Pons (tissue), 1 donor: ENCODE data around the gene SLC38A1.
"Not testable (repeated sequence)": the region's sequence is repeated elsewhere in the genome, so short reads cannot be mapped to it uniquely, and the experiment has no call there.

Experiments
- DNase-seq: peaks from one replicate; pipeline ENCODE4 v3.0.0-alpha.2; 2016; ENCODE audit warnings: low spot score

SLC38A1 gene

GRCh38 chr12:46268583-46269428 is at the start of gene SLC38A1:
SLC38A1 (minus strand) TSS chr12:46269043; CDS start chr12:46239800, 29,243 bp downstream.
- peak; percentile 65 for DNase-seq

DNA sequence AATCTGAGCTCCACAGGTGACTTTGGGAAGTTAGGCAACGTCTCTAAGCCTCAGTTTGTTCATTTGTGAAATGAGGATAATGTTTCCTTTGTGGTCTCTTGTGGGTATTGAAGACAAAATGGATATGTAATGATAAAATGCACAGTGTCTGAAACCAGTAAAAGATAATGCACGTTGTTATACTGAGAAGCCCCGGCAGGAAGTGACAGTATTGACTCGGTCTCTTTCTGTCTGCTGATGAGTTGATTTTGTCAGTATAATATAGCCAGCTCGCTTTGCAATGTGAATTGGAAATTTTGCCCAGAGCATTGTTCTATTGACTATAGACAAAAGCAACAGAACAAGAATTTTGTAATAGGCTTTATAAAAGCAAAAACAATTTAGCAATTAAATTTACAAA is 49.2 kb upstream of the SLC38A1 start:
- DNase-seq, result no peak

DNA sequence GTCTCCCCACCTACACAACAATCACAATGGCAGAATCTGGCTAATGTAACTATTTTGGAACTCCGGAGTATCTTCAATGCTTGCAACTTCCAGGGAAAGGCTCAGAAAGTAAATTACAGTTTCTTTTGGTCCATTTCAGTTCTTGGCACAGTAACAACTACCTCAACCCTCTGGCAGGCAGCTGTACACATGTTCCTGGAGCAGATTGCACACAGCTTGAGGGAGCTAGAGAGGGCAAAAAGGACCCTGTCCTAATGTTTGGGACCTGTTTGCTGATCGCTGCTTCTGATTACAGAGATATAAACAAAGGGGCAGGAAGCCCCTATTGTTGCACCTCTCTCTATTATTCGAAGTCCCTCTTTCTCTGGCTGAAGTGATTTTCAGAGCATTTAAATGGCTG is 35.2 kb upstream of the SLC38A1 start:
- no peak for DNase-seq

GRCh38 chr12:46303039-46303666 is 34.3 kb upstream of the SLC38A1 start:
- DNase-seq, result peak; percentile 47

DNA sequence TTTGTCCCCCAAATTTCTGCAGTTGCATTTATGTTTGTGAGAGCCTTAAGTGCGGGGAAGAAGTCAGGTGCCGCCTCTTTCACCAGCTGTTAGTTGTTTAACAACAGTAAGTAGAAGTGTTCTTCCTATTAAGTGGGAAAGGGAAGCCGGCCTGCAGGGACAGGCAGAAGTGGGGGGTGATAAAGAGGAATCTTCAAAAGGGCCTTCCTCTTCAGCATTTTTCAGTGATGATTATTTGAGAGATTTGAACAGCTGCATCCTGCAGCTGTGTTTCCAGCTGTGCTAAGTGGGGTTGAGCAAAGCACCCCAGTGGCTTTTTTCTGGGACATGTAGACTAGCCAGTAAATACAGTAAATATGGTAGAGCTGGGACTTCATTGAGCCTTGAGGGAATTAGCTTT is 32.1 kb upstream of the SLC38A1 start:
- peak; percentile 22 for DNase-seq

- no peak for DNase-seq
Observed at GRCh38 chr12:46299851-46300250, 31.0 kb upstream of the SLC38A1 start.

- DNase-seq, result no peak
Observed at GRCh38 chr12:46298261-46298660, 29.4 kb upstream of the SLC38A1 start.

- no peak for DNase-seq
Observed at GRCh38 chr12:46296822-46297221, 28.0 kb upstream of the SLC38A1 start.

DNA sequence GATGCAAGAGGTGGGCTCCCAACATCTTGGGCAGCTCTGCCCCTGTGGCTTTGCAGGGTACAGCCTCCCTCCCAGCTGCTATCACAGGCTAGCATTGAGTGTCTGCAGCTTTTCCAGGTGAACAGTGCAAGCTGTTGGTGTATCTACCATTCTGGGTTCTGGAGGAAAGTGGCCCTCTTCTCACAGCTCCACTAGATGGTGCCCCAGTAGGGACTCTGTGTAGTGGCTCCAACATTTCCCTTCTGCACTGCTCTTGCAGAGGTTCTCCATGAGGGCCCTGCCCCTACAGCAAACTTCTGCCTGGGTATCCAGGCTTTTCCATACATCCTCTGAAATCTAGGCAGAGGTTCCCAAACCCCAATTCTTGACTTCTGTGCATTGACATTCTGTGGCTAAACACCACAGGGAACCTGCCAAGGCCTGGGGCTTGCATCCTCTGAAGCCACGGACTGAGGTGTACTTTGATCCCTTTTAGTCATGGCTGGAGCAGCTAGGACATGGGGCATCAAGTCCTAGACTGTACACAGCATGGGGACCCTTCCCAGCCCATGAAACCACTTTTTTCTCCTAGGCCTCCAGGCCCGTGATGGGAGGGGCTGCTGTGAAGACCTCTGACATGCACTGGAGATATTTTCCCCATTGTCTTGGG is 24.0 kb upstream of the SLC38A1 start:
- DNase-seq, result no peak

DNA sequence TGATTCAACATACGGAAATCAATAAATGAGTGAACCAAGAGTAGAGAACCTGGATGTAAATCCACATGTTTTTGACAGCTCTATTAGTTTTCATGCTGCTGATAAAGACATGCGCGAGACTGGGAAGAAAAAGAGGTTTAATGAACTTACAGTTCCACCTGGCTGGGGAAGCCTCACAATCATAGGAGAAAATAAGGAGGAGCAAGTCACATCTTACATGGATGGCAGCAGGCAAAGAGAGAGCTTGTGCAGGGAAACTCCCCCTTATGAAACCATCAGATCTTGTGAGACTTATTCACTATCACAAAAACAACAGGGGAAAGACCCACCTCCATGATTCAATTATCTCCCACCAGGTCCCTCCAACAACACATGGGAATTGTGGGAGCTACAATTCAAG is 23.1 kb upstream of the SLC38A1 start:
- not testable (repeated sequence) for DNase-seq

- DNase-seq, result not testable (repeated sequence)
Observed at GRCh38 chr12:46285177-46285576, 16.3 kb upstream of the SLC38A1 start.

- DNase-seq, result no peak
Observed at GRCh38 chr12:46282829-46283228, 14.0 kb upstream of the SLC38A1 start.

DNA sequence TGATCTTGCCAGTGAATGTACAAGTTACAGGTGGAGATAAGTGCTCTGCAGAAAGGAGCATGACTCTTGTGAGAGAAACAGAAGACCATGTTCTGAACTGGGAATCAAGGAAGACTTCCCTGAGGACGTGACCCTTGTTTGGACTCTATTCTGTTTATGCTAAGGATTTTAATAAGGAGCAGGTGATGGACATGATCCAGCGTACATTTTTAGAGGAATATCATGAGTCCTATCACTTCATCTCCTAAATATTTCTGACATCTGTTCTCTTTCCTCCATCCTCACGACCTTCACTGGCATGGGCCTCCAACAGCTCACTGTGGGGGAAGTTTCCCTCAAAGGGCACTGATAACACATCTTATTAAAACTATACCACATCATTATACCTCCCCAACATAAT is 7.9 kb upstream of the SLC38A1 start:
- no peak for DNase-seq

GRCh38 chr12:46271863-46272262 is 3.0 kb upstream of the SLC38A1 start:
- no peak for DNase-seq

DNA sequence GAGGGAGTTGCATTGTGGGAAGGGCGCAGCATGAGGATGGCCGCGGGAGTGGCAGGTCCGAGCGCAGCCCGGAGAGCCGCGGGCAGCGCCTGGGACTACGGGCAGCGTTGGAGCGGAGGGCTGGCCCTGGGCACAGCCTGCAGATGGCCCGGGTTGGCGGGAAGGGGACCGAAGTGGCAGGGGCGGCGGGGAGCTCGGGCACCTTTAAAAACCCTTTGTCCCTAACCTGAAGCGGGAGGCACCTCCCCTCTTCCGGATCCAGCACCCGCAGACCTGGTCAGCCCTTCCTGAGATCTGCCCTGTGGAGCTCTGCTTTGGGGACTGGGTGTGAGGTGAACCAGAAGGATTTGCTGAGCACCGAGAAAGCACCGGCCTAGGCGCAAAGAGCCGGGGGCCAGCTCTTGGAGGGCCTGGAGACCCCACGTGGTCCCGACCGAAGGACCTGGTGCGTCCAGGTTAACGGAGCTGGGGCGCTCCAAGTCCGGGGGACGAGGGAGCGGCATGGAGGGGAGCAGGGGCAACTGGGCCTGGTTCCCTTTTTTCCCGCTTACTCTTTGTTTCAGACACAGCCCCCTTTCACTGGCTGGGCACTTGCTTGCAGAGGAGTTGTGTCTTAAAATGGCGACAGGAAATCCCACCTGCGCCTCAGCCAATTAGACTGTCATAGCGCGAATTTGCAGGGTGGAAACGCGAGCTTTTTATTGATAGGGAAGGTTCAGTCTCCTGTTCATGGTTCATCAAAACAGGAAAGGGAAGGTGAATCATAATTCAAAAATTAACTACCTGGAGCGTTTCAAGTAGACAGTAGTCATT is 792 bp upstream of the SLC38A1 start:
- no peak for DNase-seq

DNA sequence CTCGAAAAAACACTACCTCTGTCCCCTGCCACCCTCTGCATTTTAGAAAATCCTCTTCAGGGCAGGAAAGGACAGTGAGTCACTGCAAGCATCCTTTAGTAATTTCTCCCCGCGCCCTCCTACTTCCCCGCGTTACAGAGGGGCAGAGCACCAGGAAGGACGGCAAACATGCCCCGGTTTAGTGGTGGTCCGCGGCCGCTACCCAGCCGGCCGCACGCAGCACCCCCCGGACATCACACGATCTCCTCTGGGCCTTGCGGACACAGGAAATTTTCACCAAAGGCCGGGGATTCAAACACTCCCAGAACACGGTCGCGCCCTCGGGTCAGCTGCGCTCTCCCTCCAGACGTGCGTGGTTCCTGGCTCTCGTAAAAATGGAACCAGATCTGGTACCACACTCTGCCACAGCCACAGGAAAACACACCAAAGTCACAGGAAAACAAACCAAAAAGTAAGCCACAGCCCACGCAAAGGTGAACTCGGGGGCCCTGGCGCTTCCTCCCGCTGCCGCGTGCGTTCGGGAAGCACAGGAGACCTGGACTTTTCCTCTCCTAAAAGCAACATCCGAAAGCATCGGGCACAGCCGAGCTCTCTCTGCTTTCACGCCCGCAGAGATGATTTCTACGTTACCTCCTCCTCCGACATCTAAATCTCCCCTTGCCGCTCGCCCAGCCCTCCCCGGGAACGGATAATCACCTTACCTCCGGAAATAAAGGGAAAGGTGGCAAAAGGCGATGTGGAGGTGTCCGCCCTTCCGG is 839 bp downstream of the SLC38A1 start:
- DNase-seq, result no peak

- DNase-seq, result no peak
Observed at GRCh38 chr12:46267575-46267824, 1.3 kb downstream of the SLC38A1 start.

DNA sequence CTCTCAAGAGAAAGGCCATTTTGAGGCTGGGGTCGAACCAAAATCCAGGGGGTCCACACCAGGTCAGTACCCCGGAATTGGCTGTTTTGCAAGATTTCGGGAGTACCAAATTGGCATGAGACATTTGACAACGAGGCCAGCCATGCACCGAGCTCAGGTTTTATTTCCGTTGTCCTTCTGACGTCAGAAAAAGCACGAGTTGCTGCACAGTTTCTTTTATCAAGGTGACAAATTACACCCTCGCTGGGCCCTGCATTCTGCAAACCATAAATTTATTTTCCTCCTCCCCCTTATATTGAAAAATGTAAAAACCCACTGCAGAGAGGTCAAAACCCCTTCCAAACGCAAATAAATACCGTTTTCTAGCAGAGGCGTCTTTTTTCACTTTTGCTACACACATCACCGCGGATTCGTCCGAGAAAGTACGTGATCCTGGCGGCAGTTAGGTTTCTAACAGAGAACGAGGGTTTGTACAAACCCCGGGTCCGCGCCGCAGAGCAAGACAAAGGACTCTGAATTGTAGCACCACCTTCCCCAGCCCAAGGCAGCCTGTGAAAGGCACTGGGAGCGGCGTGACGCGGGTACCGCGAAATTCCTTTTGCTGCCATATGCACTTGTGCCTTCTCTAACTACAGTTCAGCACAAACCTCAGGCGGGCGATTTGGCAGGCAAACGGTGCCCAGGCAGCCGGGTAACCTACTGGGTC is 1.8 kb downstream of the SLC38A1 start:
- peak; percentile 42 for DNase-seq

DNA sequence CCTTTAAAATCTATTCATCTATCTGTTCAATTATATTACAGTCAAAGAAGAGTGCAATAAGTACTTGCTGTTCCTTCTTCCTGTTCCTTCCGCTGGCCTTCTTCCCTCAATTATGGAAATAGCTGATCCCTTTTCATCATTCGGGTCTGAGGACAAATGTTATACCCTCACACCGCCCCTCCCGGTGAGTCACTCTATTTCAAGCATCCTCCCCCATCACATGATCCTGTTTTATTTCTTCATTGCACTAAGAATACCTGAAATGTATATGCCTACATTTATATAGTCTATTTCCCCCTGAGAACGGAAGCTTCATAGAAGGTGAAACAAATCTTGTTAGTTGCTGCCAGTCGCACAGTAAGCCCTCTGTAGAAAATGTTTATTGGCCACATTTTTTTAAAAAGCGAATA is 2.5 kb downstream of the SLC38A1 start:
- peak; percentile 15 for DNase-seq

- no peak for DNase-seq
Observed at GRCh38 chr12:46265734-46266133, 3.1 kb downstream of the SLC38A1 start.

DNA sequence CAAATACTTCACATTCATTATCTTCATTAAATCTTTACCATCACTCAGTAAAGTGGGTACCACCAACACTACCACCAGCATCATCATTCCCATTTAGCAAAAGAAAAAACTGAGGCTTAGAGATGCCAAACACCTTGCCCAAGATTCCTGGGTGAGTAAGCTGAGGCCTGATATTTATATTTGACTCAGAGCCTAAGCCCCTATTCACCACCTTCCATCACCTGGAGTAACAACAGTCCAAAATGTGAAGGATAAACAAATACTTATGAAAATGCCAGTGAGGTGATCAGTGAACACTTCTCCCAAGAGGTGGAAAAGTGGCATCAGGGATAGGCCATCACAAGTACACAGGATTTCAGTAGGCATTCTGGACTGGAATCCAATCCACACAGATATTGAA is 3.7 kb downstream of the SLC38A1 start:
- DNase-seq, result no peak
